ENCODE measurements around the gene APOBEC3B. TPM values are rescaled to one million over a fixed set of nuclear protein-coding genes. Genes with fewer than 3 reads are reported as not detected.
"Not testable (repeated sequence)": the region's sequence is repeated elsewhere in the genome, so short reads cannot be mapped to it uniquely, and the experiment has no call there.

Gene APOBEC3B
- total RNA-seq, 1 donor from 2014 or later, result 67.3 TPM

- no peak for DNase-seq (ENCODE audit: low read depth)
- no peak for TF ChIP-seq CTCF (conservative IDR thresholded peaks at IDR 0.05; ENCODE audit: low read depth, low read length)
- no peak overlapping the region for H3K4me3 ChIP-seq (ENCODE audit: low read depth, low read length)
Observed at GRCh38 chr22:39017596-39018365, 35.6 kb downstream of the APOBEC3B start.

- DNase-seq (ENCODE audit: low read depth), result not testable (repeated sequence)
- H3K4me3 ChIP-seq (ENCODE audit: low read depth, low read length), result peak overlapping the region; percentile 26
Observed at GRCh38 chr22:39020021-39020651, 38.0 kb downstream of the APOBEC3B start.

- DNase-seq (ENCODE audit: low read depth), result no peak
- H3K4me3 ChIP-seq (ENCODE audit: low read depth, low read length), result peak overlapping the region; percentile 34
- TF ChIP-seq CTCF (conservative IDR thresholded peaks at IDR 0.05; ENCODE audit: low read depth, low read length), result no peak
Observed at GRCh38 chr22:39021552-39022250, 39.6 kb downstream of the APOBEC3B start.

GRCh38 chr22:39024519-39025308, 42.6 kb downstream of the APOBEC3B start:
- H3K4me3 ChIP-seq (ENCODE audit: low read depth, low read length), result no peak overlapping the region
- no peak for TF ChIP-seq CTCF (conservative IDR thresholded peaks at IDR 0.05; ENCODE audit: low read depth, low read length)
- DNase-seq (ENCODE audit: low read depth), result no peak

GRCh38 chr22:39026509-39027150, 44.5 kb downstream of the APOBEC3B start:
- DNase-seq (ENCODE audit: low read depth), result no peak
- H3K4me3 ChIP-seq (ENCODE audit: low read depth, low read length), result no peak overlapping the region
- TF ChIP-seq CTCF (conservative IDR thresholded peaks at IDR 0.05; ENCODE audit: low read depth, low read length), result no peak

- no peak for TF ChIP-seq CTCF (conservative IDR thresholded peaks at IDR 0.05; ENCODE audit: low read depth, low read length)
- H3K4me3 ChIP-seq (ENCODE audit: low read depth, low read length), result no peak overlapping the region
- DNase-seq (ENCODE audit: low read depth), result no peak
Observed at GRCh38 chr22:39027717-39028116, 45.6 kb downstream of the APOBEC3B start.
